HG02870 (cell line): ENCODE measurements around the gene NNMT.
A peak's percentile ranks its signal among the peaks of the same experiment; 100 is the strongest.
"Not testable (repeated sequence)": the region's sequence is repeated elsewhere in the genome, so short reads cannot be mapped to it uniquely, and the experiment has no call there.

Source experiments
- ATAC-seq: cut with Tn5 transposase; IDR thresholded peaks from one replicate; pipeline ENCODE4 v1.9.1; 2021; ENCODE audit warnings: mild to moderate bottlenecking, moderate library complexity; ENCODE audit not compliant: unreplicated experiment

NNMT gene

GRCh38 chr11:114304969-114305368, 8.8 kb downstream of the NNMT start:
- no peak for ATAC-seq

GRCh38 chr11:114307524-114308203, 11.5 kb downstream of the NNMT start:
- ATAC-seq = no peak

GRCh38 chr11:114308689-114309089, 12.5 kb downstream of the NNMT start:
- ATAC-seq = no peak

GRCh38 chr11:114309517-114309916, 13.3 kb downstream of the NNMT start:
- ATAC-seq = no peak

- ATAC-seq = no peak
Measured at GRCh38 chr11:114310095-114310494, 13.9 kb downstream of the NNMT start.

GRCh38 chr11:114311946-114312345, 15.7 kb downstream of the NNMT start:
- ATAC-seq = no peak

GRCh38 chr11:114314096-114314495, 17.9 kb downstream of the NNMT start:
- ATAC-seq = no peak

- ATAC-seq = no peak
Measured at GRCh38 chr11:114315749-114316368, 19.7 kb downstream of the NNMT start.

GRCh38 chr11:114316980-114317786, 21.0 kb downstream of the NNMT start:
- no peak for ATAC-seq

- ATAC-seq = no peak
Measured at GRCh38 chr11:114317787-114318137, 21.6 kb downstream of the NNMT start.

GRCh38 chr11:114318361-114318760, 22.2 kb downstream of the NNMT start:
- no peak for ATAC-seq

- ATAC-seq = no peak
Measured at GRCh38 chr11:114319716-114320328, 23.6 kb downstream of the NNMT start.

GRCh38 chr11:114321621-114322257, 25.5 kb downstream of the NNMT start:
- ATAC-seq = no peak

GRCh38 chr11:114322934-114323333, 26.7 kb downstream of the NNMT start:
- ATAC-seq = no peak

- no peak for ATAC-seq
Measured at GRCh38 chr11:114326151-114326550, 30.0 kb downstream of the NNMT start.

GRCh38 chr11:114326776-114327175, 30.6 kb downstream of the NNMT start:
- no peak for ATAC-seq

GRCh38 chr11:114330373-114330772, 34.2 kb downstream of the NNMT start:
- no peak for ATAC-seq

- peak; percentile 54 for ATAC-seq
Measured at GRCh38 chr11:114340311-114341131, 44.3 kb downstream of the NNMT start.

- ATAC-seq = not testable (repeated sequence)
Measured at GRCh38 chr11:114341667-114342066, 45.5 kb downstream of the NNMT start.

GRCh38 chr11:114342476-114342875, 46.3 kb downstream of the NNMT start:
- no peak for ATAC-seq
